ENCODE measurements around the gene LY6G5B.

LY6G5B gene

DNA sequence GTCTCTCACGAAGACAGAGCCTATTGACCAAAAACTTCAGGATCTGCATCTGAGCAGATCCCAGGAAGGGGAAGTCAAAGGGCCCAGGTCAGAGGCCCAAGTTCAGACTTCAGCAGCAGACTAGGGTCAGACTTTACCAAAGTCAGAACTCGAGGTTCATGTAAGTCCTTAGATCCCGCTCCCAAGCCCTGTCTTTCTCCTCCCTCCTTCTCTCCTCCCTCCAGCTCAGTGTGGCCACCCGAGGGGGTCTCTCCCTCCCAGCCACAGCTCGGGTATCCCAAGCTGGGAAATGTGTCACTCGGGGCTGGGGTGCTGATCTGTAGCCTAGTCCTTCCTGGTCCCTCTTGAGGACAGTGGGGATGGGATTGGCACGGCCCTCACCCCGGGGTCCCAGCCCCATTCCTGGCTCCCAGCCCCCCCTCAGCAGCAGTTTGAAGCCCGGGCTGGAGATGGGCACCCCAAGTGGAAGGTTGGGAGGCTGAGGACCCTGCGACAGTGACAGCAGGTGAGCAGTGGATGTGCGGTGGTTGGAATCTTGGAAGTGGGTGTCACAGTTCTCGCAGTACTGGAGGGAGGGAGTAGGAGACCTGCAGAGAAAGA lies 7.6 kb upstream of the LY6G5B start:
- H3K4me3 ChIP-seq (replicated peaks; ENCODE audit: low read depth, low read length): no peak overlapping the region
- TF ChIP-seq, protein P1, sequence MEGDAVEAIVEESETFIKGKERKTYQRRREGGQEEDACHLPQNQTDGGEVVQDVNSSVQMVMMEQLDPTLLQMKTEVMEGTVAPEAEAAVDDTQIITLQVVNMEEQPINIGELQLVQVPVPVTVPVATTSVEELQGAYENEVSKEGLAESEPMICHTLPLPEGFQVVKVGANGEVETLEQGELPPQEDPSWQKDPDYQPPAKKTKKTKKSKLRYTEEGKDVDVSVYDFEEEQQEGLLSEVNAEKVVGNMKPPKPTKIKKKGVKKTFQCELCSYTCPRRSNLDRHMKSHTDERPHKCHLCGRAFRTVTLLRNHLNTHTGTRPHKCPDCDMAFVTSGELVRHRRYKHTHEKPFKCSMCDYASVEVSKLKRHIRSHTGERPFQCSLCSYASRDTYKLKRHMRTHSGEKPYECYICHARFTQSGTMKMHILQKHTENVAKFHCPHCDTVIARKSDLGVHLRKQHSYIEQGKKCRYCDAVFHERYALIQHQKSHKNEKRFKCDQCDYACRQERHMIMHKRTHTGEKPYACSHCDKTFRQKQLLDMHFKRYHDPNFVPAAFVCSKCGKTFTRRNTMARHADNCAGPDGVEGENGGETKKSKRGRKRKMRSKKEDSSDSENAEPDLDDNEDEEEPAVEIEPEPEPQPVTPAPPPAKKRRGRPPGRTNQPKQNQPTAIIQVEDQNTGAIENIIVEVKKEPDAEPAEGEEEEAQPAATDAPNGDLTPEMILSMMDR (IDR thresholded peaks at IDR 0.05; ENCODE audit: low read length, missing control alignments): no peak
- DNase-seq (ENCODE audit: low read depth): no peak

DNA sequence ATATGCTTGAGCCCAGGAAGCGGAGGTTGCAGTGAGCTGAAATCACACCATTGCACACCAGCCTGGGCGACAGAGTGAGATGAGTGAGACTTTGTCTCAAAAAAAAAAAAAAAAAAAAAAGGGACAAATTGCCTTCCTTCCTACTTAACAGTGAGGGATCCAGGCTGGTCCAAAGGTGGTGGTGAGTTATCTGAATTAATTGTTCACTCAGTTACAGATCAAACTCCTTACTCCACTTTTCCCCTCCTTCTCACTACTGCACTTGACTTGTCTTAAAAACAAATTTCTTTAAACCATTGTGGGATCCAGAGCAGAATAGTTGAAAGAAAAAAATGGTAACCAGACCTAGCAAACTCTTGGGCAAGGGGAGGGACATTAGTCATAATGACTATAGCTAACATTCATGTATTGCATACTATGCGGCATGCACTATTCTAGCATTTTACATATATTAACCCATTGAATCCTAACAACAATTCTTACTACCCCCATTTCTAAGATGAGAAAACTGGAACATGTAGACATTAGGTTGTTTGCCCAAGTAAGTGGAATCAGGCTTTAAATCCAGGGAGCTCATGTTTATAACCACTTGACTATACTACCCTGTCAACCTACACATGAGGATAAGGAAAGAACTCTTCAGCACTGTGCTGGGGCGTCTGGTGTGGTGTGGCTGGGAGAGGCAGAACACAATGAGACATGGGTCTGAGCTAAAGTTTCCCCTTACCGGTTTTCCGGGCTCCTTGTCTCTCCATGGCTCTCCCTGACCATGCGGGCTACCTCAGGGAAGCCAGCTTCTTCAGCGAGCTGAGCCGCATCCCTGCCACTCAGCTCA lies 6.4 kb upstream of the LY6G5B start:
- peak overlapping the region; percentile 96 for H3K4me3 ChIP-seq (replicated peaks; ENCODE audit: low read depth, low read length)
- TF ChIP-seq, protein P1 (IDR thresholded peaks at IDR 0.05; ENCODE audit: low read length, missing control alignments): no peak
- peak; percentile 27 for DNase-seq (ENCODE audit: low read depth)

DNA sequence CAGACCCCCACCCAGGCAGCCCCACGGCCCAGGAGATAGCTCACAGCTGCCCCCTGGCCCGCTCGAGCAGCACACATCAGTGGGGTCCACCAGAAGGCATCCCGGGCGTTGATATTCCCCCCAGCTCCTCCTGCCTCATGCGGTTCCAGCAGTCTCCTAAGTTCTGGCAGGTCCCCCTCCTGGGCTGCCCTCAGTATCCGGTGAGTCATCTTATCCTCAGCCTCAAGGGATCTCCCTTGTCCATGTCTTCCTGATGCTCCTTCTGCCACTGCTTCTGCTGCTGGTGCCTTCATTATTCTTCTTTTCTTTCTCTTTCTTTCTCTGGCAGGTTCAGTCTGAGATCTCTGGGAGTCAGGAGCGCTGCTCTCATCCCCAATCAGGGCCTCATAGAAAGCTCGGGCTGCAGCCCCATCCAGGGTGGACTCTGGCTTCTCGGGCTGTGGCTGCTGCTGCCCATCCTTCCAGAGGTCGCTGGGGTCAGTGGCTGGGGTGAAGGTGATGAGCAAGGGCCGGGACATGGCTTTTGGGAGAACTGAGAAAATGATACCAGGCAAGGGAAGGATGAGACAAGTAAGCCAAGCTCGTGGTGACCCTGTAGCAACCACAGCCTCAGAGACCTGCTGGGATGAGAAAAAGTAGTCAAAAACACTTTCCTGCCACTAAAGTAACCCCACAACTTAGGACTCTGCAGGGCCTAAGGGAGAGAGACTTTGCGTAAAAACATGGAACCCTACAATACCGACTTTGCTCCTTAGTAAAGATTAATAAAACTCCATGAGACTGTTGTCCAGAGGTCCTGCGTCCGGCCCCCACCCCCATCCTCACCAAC lies 5.6 kb upstream of the LY6G5B start:
- peak overlapping the region; percentile 96 for H3K4me3 ChIP-seq (replicated peaks; ENCODE audit: low read depth, low read length)
- TF ChIP-seq, protein P1 (IDR thresholded peaks at IDR 0.05; ENCODE audit: low read length, missing control alignments): no peak
- peak; percentile 75 for DNase-seq (ENCODE audit: low read depth)

DNA sequence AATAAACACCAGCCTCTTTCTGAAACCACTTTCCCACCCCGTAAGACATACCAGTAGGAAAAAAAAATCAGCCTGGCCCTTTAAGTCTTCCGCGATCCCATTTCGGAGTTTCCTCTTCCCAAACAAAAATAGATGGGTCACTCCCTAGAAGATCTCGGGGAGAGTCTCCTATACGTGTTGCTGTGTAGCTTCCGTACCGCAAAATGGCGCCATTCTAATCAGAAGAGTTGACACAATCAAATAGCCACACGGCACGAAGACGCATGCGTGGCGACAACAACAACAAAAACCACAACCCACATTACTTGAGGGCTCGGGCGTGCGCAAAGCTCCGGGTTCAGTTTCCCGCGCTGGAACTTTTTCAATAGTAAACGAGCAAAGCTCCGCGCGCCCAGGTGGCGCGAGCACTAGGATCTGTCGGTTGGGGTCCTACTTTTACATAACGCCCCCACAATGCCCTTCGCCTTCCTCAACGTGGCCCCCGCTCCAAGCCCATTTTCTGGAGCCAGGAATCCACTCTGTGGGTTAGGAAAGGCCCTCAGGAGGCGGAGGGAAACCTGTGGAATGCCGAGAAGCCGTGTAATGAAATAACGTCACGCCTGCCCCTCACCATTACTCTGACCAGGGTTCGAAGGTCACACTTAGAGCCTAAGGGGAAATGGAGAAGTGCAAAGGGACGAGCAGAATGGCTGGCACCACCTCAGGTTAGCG lies 4.8 kb upstream of the LY6G5B start, which contains the start of gene GPANK1:
TSS of gene GPANK1 (minus strand) at position 208 of the 711 bp plus-strand sequence. CDS start 519 bp downstream, outside the sequence.
- TF ChIP-seq, protein P1 (IDR thresholded peaks at IDR 0.05; ENCODE audit: low read length, missing control alignments): no peak
- H3K4me3 ChIP-seq (replicated peaks; ENCODE audit: low read depth, low read length): peak within 1 kb of the TSS; percentile 96
- DNase-seq (ENCODE audit: low read depth): peak; percentile 97

DNA sequence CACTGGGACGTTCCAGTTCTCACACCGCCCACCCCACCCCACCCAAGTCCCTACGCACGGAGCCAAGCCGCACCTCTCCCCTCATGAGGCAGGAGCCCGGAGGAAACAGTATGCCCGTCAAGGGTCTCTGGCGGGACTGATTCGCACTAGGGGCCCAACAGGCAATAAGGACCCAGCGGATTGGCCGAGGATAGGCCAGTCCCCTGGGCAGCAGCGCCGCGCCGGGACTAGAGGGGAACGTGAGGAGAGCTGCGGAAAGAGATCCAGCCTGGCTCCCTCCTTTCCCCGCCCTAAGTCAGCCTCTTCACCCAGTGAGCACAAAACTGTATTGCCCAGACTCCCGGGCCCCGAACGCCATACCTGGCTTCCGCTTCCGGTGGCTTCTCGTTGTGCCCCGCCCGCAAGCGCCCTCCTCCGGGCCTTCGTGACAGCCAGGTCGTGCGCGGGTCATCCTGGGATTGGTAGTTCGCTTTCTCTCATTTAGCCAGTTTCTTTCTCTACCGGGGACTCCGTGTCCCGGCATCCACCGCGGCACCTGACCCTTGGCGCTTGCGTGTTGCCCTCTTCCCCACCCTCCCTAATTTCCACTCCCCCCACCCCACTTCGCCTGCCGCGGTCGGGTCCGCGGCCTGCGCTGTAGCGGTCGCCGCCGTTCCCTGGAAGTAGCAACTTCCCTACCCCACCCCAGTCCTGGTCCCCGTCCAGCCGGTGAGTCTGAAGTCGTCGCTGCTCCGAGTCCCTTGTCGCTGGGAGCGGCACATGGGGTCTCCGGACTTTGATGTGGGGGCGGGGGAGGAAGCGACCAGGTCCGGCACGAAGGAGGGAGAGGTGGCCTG lies 4.1 kb upstream of the LY6G5B start, which contains the start of gene CSNK2B:
TSS of gene CSNK2B (plus strand) at position 580 of the 836 bp plus-strand sequence. CDS start 752 bp downstream, outside the sequence.
- TF ChIP-seq, protein P1 (IDR thresholded peaks at IDR 0.05; ENCODE audit: low read length, missing control alignments): no peak
- H3K4me3 ChIP-seq (replicated peaks; ENCODE audit: low read depth, low read length): peak within 1 kb of the TSS; percentile 96
- peak; percentile 97 for DNase-seq (ENCODE audit: low read depth)
